LHCN-M2 (cell line): ENCODE data around the gene HSD3B7. TPM values are rescaled to one million over a fixed set of nuclear protein-coding genes. Genes with fewer than 3 reads are reported as not detected.

ENCODE experiments used
- DNase-seq: peaks from one replicate; pipeline ENCODE4 v3.0.0-alpha.2; 2012; ENCODE audit warnings: low read depth
- total RNA-seq: library from RNA; depleted of rRNA; stranded (reverse); fragments of >200 nt; gene quantifications from 2 replicates; pipeline ENCODE4 v1.2.3, GENCODE V29; 2014

HSD3B7 gene
- total RNA-seq, 1 experiment from 2014 or later, result 143 TPM

DNA sequence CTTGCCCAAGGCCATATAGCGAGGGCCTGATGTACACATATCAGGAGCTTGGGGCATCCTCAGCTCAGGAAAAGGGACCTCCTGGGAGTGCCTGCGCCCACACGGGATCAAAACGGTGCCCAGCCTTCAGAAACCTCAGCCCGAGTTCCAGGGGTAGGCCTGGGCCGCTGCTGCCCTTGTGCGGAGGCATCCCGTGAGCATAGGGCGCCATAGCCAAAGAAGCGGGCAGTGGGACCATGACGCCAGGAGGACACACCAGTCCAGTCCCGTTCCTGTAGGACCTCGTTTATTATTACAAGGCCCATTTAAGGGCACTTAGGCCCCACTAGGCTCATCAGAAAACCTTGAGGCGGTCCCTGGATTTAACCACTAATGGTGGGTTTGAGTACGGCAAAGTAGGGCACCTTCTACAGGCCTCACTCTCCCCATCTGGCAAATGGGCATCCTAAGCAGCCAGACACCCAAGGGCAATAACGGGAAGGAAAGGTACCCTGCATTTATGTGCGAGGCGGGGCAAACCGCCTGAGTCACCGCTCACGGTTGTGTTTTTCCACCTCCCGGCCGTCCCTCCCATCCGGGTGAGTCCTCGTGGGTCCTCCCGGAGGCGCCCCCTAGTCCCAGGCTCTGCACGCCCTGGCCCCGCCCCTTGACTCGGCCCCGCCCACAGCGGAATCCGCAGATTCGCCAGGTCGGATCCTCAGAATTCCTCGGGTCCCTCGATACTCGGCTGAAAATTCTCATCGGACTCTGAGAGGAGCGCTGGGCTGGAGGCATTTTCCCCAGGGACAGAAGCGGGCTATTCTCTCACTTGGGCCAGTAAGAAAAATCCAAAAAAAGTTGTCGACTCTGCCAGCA, 28.2 kb upstream of the HSD3B7 start:
- DNase-seq, result peak; percentile 84

GRCh38 chr16:30957456-30958174, 27.4 kb upstream of the HSD3B7 start, which contains the start of gene SETD1A:
SETD1A (plus strand) TSS chr16:30957754; CDS start chr16:30958732, 978 bp downstream.
- peak; percentile 94 for DNase-seq

GRCh38 chr16:30958175-30959079, 26.6 kb upstream of the HSD3B7 start:
- DNase-seq, result peak; percentile 47

DNA sequence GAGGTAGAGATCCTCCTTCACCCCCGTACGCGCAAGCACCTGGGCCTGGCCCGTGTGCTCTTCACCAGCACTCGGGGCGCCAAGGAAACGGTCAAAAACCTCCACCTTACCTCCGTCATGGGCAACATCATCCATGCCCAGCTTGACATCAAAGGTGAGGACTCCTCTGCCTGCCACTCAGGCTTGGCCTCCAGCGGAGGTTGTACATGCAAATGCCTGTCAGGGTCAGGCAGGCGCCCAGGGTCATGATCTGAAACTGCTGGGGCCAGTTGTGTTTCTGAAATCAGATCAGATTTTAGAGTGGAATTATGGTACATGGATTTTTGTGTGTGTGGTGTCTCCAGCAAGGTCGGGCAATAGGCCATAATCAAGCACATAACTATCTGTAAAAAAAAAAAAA, 23.6 kb upstream of the HSD3B7 start:
- DNase-seq, result no peak

- DNase-seq, result no peak
Observed at GRCh38 chr16:30963925-30964511, 21.0 kb upstream of the HSD3B7 start.

- no peak for DNase-seq
Observed at GRCh38 chr16:30964574-30965226, 20.3 kb upstream of the HSD3B7 start.

DNA sequence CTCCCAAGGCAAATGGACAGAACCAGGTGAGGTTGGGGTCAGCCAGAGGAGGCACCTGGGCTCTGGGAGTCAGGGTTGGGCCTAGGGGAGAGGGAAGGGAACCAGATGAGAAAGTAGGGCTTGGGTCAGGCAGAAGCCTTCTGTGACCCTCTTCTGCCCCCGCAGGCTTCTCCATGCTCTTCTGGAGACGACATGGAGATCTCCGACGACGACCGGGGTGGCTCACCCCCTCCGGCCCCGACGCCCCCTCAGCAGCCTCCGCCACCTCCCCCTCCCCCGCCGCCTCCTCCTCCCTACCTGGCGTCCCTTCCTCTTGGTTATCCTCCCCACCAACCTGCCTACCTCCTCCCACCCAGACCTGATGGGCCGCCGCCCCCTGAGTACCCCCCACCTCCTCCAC, 19.6 kb upstream of the HSD3B7 start:
- DNase-seq, result no peak

DNA sequence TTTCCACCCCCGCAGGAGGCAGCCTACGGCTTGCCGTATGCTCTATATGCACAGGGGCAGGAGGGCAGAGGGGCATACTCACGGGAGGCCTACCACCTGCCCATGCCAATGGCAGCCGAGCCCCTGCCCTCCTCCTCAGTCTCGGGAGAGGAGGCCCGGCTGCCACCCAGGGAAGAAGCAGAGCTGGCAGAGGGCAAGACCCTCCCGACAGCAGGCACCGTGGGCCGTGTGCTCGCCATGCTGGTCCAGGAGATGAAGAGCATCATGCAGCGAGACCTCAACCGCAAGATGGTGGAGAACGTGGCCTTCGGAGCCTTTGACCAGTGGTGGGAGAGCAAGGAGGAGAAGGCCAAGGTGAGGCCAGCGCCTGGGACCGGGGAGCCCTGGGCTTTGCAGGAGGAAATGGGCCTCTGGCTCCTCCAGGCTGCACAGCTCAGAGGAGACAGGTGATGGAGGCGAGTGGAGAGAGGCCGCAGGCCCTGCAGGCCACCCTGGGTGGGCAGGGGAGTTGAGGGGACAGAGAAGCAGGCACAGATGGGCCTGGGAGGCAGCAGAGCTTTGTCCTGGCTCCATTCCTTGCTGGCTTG, 18.9 kb upstream of the HSD3B7 start:
- DNase-seq, result no peak

- DNase-seq, result no peak
Observed at GRCh38 chr16:30967795-30968194, 17.2 kb upstream of the HSD3B7 start.

DNA sequence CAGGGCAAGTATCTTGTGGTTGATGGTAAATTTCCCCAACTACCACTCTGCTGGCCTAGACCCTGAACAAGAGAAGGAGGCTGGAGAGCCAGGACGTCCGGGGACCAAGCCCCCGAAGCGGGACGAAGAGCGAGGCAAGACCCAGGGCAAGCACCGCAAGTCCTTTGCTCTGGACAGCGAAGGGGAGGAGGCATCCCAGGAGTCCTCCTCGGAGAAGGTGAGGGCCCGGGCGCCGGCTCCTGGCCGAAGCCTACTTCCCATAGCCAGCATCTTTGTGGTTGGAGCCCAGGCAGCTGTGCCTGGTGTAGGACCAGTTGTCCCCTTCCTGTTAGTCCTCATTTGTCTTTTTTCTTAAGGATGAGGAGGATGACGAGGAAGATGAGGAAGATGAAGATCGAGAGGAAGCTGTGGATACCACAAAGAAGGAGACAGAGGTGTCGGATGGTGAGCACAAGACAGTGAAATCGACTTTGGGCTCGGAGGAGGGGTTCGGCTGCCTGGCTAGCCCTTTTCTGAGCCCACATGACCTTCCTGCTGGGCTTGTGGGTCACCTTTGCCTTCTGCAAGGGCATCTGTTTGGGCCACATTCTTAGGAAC, 15.7 kb upstream of the HSD3B7 start:
- no peak for DNase-seq

GRCh38 chr16:30971298-30971697, 13.7 kb upstream of the HSD3B7 start:
- no peak for DNase-seq

DNA sequence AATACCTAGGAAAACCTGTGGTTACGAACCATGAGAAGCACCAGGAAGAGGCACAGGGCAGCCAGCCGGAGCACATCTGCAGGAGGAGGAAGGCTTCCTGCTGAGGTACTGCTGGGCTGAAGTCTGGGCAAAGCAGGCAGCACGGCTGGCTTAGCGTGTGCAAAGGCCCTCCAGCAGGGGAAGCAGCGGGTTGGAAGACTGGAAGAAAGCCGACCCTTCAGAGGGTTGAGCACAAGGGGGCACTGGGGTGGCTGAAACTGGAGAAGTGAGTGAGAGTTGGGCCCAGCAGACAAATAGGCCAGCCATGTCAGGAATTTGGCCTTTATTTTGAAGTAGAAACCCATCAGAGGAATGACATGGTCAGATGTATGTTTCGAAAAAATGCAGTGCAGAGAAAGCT, 12.1 kb upstream of the HSD3B7 start:
- DNase-seq, result peak; percentile 40

DNA sequence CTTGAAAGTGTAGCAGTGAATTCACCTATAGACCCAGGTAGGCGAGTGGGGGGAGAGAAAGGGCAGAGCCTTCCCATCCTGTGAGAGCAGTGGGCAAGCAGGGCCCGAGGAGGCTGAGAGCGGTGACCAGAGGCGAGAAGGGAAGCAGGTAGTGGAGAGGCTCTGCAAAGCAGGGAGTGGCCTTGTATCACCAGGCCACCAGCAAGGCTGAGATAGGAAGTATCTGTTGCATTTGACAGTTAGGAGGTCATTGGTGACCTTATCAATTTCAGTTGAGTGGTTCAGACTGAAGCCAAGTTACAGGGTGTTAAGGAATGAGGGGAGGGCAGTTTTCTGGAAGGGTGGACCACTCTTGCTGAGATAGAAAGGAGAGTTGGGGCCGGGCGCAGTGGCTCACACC, 10.7 kb upstream of the HSD3B7 start:
- no peak for DNase-seq

- peak; percentile 30 for DNase-seq
Observed at GRCh38 chr16:30976486-30976885, 8.5 kb upstream of the HSD3B7 start.

GRCh38 chr16:30977502-30977901, 7.5 kb upstream of the HSD3B7 start:
- DNase-seq, result peak; percentile 22

GRCh38 chr16:30979170-30980022, 5.6 kb upstream of the HSD3B7 start:
- no peak for DNase-seq

DNA sequence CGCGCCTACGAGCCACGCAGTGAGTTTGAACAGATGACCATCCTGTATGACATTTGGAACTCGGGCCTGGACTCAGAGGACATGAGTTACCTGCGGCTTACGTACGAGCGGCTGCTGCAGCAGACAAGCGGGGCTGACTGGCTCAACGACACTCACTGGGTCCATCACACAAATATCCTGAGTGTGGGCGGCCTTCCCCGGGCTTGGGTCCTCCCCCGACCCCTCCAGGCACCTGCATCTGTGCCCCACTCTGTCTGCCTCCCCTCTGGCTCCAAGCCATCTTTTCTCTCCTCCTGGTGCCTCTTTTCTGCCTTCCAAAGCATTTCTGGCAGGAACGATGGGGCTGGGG, 5.0 kb upstream of the HSD3B7 start:
- DNase-seq, result no peak

DNA sequence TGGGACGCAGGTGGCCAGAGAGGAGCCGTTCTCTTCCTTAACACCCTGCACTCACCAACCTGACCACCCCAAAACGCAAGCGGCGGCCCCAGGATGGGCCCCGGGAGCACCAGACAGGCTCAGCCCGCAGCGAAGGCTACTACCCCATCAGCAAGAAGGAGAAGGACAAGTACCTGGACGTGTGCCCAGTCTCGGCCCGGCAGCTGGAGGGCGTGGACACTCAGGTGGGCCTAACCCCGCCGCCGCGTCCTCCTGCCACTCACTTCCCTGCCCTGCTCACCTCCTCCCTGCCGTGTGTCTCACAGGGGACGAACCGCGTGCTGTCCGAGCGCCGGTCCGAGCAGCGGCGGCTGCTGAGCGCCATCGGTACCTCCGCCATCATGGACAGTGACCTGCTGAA, 4.6 kb upstream of the HSD3B7 start:
- no peak for DNase-seq

- no peak for DNase-seq
Observed at GRCh38 chr16:30980959-30981358, 4.0 kb upstream of the HSD3B7 start.
